ENCODE results near the gene EFHC1. TPM values are rescaled to one million over a fixed set of nuclear protein-coding genes. Genes with fewer than 3 reads are reported as not detected.

Gene EFHC1
- total and polyA plus RNA-seq, 2 of the 13 experiments (the other 11 are each of a cell fraction or from before 2014, with no cell fraction given), result 23.4 to 29.5 TPM

DNA sequence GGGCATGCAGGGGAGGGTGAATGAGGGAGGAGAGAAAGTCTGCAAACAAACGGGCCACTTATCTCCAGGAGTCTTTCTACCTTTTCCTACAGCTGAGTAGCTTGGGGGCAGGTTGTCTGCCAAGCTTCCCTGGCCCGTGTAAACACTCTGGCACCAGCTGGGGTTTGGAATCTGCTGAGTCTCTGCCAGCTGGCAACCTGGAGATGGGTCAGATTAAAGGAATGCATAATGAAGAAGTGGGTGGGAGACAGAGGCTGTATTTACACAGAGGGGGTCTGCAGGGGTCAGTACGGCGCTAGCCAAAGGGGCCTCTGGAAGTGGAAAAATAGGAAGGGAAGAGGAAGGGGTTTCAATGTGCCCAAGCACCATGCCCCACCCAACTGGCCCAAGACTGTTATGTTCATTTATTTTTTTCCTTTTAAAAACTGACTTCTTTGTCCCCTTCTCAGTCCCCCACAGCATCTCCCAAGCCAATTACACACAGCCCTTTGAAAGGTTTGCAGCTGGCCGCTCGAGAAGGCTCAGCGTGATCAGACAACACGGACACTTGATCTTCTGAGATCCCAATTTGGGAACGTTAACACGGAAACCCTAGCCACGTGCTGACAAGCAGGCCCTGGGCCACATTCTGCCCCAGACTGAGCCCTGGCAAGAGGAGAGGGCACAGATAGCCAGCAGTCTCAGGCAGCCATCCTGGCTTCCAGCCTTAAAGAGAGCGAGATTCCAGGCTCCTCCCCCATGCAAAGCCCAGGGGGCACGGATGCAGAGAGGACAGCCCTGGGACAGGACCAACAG, 131.5 kb downstream of the EFHC1 start (continued):
- TF ChIP-seq, protein P1, sequence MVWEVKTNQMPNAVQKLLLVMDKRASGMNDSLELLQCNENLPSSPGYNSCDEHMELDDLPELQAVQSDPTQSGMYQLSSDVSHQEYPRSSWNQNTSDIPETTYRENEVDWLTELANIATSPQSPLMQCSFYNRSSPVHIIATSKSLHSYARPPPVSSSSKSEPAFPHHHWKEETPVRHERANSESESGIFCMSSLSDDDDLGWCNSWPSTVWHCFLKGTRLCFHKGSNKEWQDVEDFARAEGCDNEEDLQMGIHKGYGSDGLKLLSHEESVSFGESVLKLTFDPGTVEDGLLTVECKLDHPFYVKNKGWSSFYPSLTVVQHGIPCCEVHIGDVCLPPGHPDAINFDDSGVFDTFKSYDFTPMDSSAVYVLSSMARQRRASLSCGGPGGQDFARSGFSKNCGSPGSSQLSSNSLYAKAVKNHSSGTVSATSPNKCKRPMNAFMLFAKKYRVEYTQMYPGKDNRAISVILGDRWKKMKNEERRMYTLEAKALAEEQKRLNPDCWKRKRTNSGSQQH (CRISPR knock-in tag; IDR thresholded peaks at IDR 0.05; ENCODE audit: low read depth), result no peak
- TF ChIP-seq ZNF781 (CRISPR knock-in tag; IDR thresholded peaks at IDR 0.05; ENCODE audit: borderline replicate concordance, not compliant biosample characterization), result no peak
- TF ChIP-seq JUNB (CRISPR knock-in tag; IDR thresholded peaks at IDR 0.05; ENCODE audit: borderline replicate concordance), result no peak
- no peak for TF ChIP-seq MEF2D (CRISPR knock-in tag; IDR thresholded peaks at IDR 0.05)
- TF ChIP-seq, protein P2, sequence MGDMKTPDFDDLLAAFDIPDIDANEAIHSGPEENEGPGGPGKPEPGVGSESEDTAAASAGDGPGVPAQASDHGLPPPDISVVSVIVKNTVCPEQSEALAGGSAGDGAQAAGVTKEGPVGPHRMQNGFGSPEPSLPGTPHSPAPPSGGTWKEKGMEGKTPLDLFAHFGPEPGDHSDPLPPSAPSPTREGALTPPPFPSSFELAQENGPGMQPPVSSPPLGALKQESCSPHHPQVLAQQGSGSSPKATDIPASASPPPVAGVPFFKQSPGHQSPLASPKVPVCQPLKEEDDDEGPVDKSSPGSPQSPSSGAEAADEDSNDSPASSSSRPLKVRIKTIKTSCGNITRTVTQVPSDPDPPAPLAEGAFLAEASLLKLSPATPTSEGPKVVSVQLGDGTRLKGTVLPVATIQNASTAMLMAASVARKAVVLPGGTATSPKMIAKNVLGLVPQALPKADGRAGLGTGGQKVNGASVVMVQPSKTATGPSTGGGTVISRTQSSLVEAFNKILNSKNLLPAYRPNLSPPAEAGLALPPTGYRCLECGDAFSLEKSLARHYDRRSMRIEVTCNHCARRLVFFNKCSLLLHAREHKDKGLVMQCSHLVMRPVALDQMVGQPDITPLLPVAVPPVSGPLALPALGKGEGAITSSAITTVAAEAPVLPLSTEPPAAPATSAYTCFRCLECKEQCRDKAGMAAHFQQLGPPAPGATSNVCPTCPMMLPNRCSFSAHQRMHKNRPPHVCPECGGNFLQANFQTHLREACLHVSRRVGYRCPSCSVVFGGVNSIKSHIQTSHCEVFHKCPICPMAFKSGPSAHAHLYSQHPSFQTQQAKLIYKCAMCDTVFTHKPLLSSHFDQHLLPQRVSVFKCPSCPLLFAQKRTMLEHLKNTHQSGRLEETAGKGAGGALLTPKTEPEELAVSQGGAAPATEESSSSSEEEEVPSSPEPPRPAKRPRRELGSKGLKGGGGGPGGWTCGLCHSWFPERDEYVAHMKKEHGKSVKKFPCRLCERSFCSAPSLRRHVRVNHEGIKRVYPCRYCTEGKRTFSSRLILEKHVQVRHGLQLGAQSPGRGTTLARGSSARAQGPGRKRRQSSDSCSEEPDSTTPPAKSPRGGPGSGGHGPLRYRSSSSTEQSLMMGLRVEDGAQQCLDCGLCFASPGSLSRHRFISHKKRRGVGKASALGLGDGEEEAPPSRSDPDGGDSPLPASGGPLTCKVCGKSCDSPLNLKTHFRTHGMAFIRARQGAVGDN (CRISPR knock-in tag; IDR thresholded peaks at IDR 0.05), result peak; percentile 66
- TF ChIP-seq NCOA2 (CRISPR knock-in tag; IDR thresholded peaks at IDR 0.05), result peak; percentile 55; the same call in 1 of the 2 replicates
- peak; percentile 44; the same call in 1 of the 2 replicates for TF ChIP-seq ZBTB38 (CRISPR knock-in tag; IDR thresholded peaks at IDR 0.05)
- no peak for TF ChIP-seq NFRKB (IDR thresholded peaks at IDR 0.05)
- TF ChIP-seq FIP1L1 (IDR thresholded peaks at IDR 0.05; ENCODE audit: borderline replicate concordance, insufficient read depth, low read depth, low read length), result no peak
- no peak for TF ChIP-seq ZNF790 (CRISPR knock-in tag; IDR thresholded peaks at IDR 0.05; ENCODE audit: borderline replicate concordance)
- TF ChIP-seq MTF2 (CRISPR knock-in tag; IDR thresholded peaks at IDR 0.05; ENCODE audit: borderline replicate concordance), result no peak
- TF ChIP-seq ELF1 (CRISPR knock-in tag; IDR thresholded peaks at IDR 0.05), result no peak
- no peak for TF ChIP-seq ZMYM2 (CRISPR knock-in tag; IDR thresholded peaks at IDR 0.05)
- TF ChIP-seq MED1 (CRISPR knock-in tag; IDR thresholded peaks at IDR 0.05), result 0 out of 2 replicates have a peak, but pooled peaks have one; percentile 34
- TF ChIP-seq, protein P3, sequence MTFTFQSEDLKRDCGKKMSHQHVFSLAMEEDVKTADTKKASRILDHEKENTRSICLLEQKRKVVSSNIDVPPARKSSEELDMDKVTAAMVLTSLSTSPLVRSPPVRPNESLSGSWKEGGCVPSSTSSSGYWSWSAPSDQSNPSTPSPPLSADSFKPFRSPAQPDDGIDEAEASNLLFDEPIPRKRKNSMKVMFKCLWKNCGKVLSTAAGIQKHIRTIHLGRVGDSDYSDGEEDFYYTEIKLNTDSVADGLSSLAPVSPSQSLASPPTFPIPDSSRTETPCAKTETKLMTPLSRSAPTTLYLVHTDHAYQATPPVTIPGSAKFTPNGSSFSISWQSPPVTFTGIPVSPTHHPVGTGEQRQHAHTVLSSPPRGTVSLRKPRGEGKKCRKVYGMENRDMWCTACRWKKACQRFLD (CRISPR knock-in tag; IDR thresholded peaks at IDR 0.05; ENCODE audit: borderline replicate concordance), result no peak
- no peak for TF ChIP-seq RORA (CRISPR knock-in tag; IDR thresholded peaks at IDR 0.05)
- no peak for TF ChIP-seq HMG20B (CRISPR knock-in tag; conservative IDR thresholded peaks at IDR 0.05)
- TF ChIP-seq ZMAT3 (CRISPR knock-in tag; conservative IDR thresholded peaks at IDR 0.05), result no peak
- TF ChIP-seq, protein P4, sequence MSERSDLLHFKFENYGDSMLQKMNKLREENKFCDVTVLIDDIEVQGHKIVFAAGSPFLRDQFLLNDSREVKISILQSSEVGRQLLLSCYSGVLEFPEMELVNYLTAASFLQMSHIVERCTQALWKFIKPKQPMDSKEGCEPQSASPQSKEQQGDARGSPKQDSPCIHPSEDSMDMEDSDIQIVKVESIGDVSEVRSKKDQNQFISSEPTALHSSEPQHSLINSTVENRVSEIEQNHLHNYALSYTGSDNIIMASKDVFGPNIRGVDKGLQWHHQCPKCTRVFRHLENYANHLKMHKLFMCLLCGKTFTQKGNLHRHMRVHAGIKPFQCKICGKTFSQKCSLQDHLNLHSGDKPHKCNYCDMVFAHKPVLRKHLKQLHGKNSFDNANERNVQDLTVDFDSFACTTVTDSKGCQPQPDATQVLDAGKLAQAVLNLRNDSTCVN (CRISPR knock-in tag; IDR thresholded peaks at IDR 0.05; ENCODE audit: borderline replicate concordance), result no peak
- peak; percentile 40 for TF ChIP-seq AGO2 (optimal IDR thresholded peaks at IDR 0.05; ENCODE audit: low read depth, low read length)
- TF ChIP-seq ZNF354B (CRISPR knock-in tag; IDR thresholded peaks at IDR 0.05), result no peak
- TF ChIP-seq ZNF619 (CRISPR knock-in tag; IDR thresholded peaks at IDR 0.05), result no peak
- TF ChIP-seq KDM4B (CRISPR knock-in tag; IDR thresholded peaks at IDR 0.05), result no peak
